HG03103 (cell line): ENCODE data around the gene GLIS1.

Experiments used
- ATAC-seq: cut with Tn5 transposase; IDR thresholded peaks from one replicate; pipeline ENCODE4 v1.9.1; 2021; ENCODE audit warnings: low read depth; ENCODE audit not compliant: unreplicated experiment

GLIS1 gene

GRCh38 chr1:53553734-53554509 is 185.0 kb downstream of the GLIS1 start:
- no peak for ATAC-seq

- ATAC-seq: no peak
Observed at GRCh38 chr1:53552981-53553733, 185.8 kb downstream of the GLIS1 start.

DNA sequence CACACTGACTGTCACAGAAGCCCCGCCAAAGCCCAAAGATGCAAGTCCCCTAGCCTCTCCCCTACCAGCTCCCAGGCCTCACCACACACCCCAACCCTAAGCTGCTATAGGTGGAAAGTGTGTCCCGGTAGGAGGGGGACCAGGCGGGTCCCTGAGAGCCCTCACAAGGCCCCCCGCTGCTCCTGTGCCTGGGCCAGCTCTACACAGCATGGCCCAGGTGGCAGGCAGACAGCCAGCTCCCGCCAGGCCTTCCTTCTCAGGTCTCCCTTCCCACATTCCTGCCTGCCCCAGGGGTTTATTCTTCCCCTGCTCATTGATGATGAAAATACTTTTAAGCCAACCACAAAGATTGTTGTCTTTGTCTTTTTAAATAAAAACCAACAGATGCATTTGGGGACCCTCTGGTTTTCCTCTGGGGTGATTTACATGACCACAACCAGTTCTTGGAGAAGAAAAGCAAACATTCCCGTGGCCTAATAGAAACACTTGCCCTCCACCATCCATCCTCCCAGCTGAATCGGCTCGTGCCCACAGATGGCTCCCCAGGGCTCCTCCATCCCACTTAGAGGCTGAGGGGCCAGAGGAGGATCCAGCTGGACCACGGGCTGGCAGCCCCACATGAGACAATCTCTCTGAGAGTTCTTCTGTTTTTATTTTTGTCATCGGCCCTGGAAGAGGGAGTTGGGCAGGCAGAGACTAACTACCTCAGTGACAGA is 186.7 kb downstream of the GLIS1 start:
- no peak for ATAC-seq

DNA sequence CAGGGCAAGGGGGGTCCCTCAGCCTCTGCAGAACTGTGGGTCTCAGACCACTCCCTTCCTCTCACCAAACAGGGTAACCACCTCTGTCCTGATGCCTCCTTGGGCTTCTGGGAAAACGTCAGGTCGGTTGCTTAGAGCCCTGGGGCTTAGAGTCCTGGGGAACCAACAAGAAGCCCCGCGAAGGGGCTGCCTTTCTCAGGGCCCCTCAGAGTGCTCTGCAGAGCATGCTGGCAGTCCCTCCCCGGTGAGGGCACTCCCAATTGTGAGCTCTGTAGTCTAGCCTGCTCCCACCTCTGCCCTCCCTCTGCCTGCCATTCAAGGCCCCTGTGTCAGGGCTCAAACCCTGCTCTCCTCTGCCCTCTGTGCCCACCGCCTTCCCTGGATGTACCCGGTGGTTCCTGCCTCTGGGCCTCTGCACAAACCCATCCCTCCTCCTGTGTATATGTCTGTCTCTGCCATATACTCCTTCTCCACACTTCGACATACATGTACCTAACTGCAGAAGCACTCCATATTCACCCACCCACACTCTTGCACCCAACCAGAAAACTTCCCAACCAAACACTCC is 187.5 kb downstream of the GLIS1 start:
- no peak for ATAC-seq

DNA sequence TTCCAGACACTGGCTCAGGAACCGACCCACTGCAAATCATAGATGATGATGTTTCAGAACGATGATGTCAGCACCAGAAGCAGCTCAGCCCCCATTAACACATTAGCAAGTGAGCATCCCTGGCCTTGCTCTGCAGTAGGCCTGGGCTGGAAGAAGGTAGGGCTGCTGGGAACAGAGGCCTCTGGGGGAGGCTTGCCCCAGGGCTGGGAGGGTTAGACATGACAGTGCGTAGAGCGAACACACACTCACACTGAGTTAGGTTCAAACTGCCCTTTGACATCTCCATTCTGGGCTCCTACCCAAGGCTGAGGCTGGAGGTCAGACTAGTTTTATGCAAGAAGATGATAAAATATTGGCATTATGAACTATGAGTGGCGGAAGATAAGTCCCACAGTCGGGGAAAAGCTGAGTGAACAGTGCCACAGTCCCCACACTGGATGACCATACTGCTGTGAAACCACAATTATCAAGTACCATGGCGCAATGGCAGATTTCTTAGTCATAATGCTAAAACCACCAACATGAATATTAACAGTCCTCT is 188.7 kb downstream of the GLIS1 start:
- no peak for ATAC-seq

- no peak for ATAC-seq
Observed at GRCh38 chr1:53549781-53550180, 189.2 kb downstream of the GLIS1 start.

GRCh38 chr1:53549287-53549686 is 189.7 kb downstream of the GLIS1 start:
- ATAC-seq: no peak

- no peak for ATAC-seq
Observed at GRCh38 chr1:53548031-53548491, 190.9 kb downstream of the GLIS1 start.

DNA sequence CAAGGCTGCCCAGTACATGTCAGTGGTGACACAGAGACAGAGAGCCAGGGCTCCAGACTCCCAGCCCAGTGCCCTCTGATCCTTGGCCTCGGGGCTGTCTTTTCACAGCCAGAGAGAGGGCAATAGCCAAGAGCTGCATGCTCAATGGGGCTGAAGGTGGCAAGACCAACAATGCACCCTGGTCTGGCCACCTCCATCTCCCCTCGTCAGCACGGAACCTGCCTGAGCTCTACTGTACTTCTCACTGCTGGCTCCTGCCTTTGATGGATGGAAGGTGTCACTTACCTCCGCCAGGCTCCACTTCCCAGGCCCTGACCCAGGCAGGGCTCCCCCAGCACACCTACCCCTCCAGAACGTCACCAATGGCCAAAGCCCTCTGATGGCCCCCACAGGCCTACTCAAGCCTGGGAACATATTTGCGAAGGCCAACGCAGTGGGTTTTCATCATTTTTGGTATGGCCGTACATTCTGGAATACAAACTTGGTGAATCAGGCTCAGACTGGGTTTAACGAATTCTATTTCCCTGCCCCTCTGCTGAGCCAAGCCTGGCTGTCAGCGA is 191.7 kb downstream of the GLIS1 start:
- no peak for ATAC-seq

GRCh38 chr1:53546409-53547155 is 192.4 kb downstream of the GLIS1 start:
- no peak for ATAC-seq

DNA sequence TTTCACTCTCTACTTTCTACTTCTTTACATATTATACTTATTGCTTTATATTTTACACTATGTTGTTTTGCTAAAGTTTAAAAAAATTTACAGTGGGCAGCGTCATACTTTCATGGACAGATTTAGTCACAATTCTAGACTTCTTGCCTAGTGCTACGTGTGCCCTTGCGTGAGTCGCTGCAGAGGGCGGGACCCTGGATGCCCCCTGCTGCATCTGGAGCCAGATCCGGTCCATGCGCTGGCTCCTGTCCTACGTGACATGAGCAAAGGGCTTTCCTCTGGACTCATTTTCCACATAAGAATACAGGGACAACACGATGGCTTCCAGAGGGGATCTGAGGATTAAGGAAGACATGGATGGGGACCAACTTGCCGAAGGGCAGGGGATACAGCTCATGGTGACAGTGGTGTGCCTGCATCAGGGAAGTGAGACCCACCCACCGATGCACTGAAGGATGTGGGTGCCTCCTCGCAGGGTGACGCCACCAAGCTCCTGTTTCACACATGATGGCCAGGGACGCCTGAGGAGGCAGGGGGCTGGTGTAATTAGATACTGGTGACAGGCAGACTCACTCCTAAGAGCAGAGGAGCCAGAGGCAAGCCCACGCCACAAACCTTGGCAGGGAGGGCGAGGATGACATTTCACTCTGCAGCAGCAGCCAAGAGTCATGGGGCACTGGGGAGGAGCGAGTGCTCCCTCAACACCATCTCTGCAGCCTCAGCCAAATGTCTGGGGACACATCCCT is 193.1 kb downstream of the GLIS1 start:
- no peak for ATAC-seq

GRCh38 chr1:53544728-53545515 is 194.0 kb downstream of the GLIS1 start:
- ATAC-seq: no peak

DNA sequence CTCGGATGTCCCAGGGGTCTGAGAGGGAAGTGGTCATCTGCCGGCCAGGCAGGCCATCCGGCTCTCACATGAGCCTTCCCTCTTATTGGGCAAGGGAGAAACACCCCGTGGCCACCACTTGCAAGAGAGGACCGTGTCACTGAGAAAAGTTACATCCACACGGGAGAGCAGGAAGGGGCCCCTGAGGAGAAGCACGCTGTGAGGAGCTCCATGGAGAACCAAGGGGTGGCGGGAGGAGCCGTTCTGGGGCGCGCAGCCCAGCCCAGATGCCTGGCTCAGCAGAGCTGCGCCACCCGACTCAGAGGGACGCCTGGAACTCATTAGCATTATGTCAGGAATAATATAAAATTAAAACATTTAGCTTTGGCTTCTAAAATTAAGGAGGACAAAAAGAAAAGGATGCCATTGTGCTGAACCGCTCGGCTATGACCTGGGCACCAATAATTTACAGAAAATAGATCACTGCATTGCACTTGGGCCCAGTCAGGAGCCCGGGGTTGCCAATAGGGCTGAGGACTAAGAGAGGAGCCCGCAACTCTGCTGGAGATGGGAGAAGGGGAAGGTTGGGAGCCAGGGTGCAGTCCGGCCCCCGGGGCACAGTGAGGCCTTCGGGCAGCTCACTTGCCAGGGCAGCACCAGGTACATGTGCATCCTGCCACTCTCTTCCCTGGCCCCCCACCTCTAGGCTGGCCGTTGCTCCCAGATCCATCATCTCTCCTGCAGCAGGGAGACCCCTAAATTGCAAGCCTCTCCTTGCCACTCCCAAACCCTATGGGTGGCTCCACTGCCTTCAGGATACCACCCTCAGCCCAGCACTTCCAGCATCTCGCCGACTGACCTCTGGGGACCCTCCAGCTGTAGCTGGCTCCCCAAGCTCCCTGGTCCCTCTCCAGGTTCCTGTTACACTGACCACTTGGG is 194.9 kb downstream of the GLIS1 start:
- ATAC-seq: no peak

- ATAC-seq: no peak
Observed at GRCh38 chr1:53543130-53543777, 195.7 kb downstream of the GLIS1 start.

- no peak for ATAC-seq
Observed at GRCh38 chr1:53542551-53542950, 196.4 kb downstream of the GLIS1 start.

DNA sequence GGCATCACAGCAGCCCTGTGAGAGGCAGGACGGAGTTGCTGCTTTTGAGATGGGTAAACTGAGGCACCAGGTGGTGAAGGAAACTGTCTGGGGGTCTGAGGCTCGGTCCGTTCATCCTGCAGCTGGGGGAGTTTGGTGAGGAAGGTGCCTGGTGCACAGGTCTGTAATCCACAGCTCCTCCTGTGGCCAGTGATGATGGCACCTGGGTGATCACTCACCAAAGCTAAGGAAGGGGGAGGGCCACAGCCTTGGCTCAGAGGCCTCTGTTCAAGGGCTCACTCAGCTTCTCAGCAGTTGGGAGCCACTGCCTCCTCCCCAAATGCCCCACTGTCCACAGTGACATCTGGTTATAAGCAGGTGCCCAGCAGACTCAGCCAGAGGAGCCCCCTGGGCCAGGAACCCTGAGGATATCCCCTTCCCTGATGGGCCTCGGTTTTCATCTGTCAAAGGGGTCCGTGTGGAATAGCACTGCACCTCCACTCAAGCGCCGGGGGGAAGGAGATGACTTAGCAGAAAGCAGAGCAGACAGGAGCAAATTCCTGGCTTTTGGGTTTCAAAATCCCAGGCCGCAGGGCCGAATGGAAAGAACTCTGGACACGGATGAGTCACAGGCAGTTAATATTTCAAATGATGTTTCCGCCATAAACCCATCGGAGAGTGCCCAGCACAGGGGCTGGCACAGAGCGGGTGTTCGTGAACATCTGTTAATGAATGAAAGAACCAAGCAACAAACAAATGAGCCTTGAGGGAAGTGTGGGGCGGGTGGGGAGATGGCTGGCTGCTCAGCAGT is 197.0 kb downstream of the GLIS1 start:
- ATAC-seq: no peak
